Spinal cord (tissue), 10 donors: Measurements from ENCODE around the gene ST8SIA3. TPM values are rescaled to one million over a fixed set of nuclear protein-coding genes. Genes with fewer than 3 reads are reported as not detected.
"Not testable (repeated sequence)": the region's sequence is repeated elsewhere in the genome, so short reads cannot be mapped to it uniquely, and the experiment has no call there.

Source experiments
- DNase-seq, 6 donors: peaks; one replicate each; pipeline versions ENCODE4 v3.0.0 to v3.0.0-alpha.2; 2013 to 2015; ENCODE audit warnings: low spot score in 6 of 6, low read depth in 4 of 6
- H3K27ac ChIP-seq: one replicate; pipeline ENCODE4 v1.5.1; 2013; ENCODE audit warnings: low read depth, low read length, control low read depth
- H3K27me3 ChIP-seq: one replicate; pipeline ENCODE4 v1.6.1; 2013; ENCODE audit warnings: low read length; ENCODE audit not compliant: control insufficient read depth, insufficient read depth
- H3K36me3 ChIP-seq: one replicate; pipeline ENCODE4 v1.6.1; 2013; ENCODE audit warnings: low read length; ENCODE audit not compliant: control insufficient read depth, insufficient read depth
- H3K4me1 ChIP-seq: one replicate; pipeline ENCODE4 v1.6.1; 2013; ENCODE audit warnings: low read length; ENCODE audit not compliant: control insufficient read depth, insufficient read depth
- H3K4me3 ChIP-seq: one replicate; pipeline ENCODE4 v1.5.1; 2013; ENCODE audit warnings: low read depth, low read length, control low read depth
- H3K9me3 ChIP-seq: one replicate; pipeline ENCODE4 v1.6.1; 2013; ENCODE audit warnings: low read length; ENCODE audit not compliant: control insufficient read depth, insufficient read depth
- WGBS: methylation state at CpG from one replicate; pipeline ENCODE4 v1.1.5; 2013; ENCODE audit warnings: missing lambda C conversion rate; ENCODE audit not compliant: insufficient coverage; 5-methylcytosine and 5-hydroxymethylcytosine counted together
- polyA plus RNA-seq, 2 donors: library from polyadenylated mRNA; unstranded; fragments of 120-200 nt; gene quantifications; one replicate each; pipeline ENCODE4 v1.2.1, GENCODE V29; 2013; ENCODE audit not compliant: insufficient read length in 2 of 2
- total RNA-seq, 2 donors: library from RNA; depleted of rRNA in 1 of 2; stranded (reverse); fragments of 120-200 nt in 1 of 2; fragments of >200 nt in 1 of 2; gene quantifications; one replicate each; pipeline versions ENCODE4 v1.2.3 to v1.2.4, GENCODE V29; 2013 to 2014
- donor health status: healthy.

ST8SIA3 gene
- total and polyA plus RNA-seq, 4 donors: 8.9 to 49.4 (median 39.2) TPM

GRCh38 chr18:57359433-57359832, 7.1 kb downstream of the ST8SIA3 start:
- Histone ChIP-seq H3K27ac (no peak overlapping the region), H3K36me3 (no peaks in the 10 kb centered on the region), H3K9me3 (no peaks in the 10 kb centered on the region), H3K27me3 (peaks cover 3% of the 10 kb centered on the region), H3K4me1 (no peaks in the 10 kb centered on the region), H3K4me3 (no peak overlapping the region)
- 69% methylated on average over 1 of the region's 4 CpGs for WGBS
- no peak for DNase-seq

DNA sequence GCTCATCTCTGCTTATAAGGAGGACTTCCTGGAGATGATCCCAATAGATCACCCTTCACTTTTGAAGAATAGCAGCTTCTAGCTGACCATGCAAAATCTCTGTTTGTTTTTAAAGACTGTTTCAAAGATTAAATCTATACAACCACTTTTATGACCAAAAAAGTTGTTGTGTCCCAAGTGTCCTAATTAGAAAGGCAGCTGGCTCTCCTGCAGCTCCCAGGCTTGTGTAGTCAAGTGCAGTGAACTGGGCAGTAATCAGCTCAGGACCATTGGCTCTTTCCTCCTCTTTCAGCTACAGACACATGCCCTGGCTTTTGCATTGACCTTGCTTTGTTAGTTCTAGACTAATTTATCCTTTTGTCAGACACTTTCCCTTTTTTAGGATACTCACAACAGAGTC, 10.4 kb downstream of the ST8SIA3 start:
- H3K36me3 ChIP-seq: no peaks in the 10 kb centered on the region
- peak in 1 of 6 donors; percentile 11 for DNase-seq
- no peak overlapping the region for H3K27ac ChIP-seq
- H3K4me1 ChIP-seq: no peaks in the 10 kb centered on the region
- no peaks in the 10 kb centered on the region for H3K27me3 ChIP-seq
- no peak overlapping the region for H3K4me3 ChIP-seq
- H3K9me3 ChIP-seq: no peaks in the 10 kb centered on the region

DNA sequence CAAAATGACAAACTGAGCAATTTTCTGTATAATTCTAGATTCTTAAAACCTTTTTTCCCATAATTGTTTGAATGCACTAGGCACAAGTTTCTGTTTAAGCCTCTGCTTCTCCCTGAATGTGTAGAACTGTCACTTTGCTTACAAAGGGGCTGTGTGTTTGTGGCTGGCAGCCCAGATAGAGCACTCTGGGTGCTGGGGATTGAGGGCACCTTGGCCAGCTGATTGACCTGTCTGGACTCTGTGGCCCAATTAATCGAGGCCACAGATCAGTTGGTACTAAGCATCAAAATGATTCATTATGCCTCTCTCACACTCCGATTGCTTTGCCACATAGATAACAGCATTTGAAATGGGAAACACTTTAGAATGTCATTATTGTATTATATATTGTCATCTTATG, 12.1 kb downstream of the ST8SIA3 start:
- Histone ChIP-seq H3K27ac (no peak overlapping the region), H3K27me3 (no peaks in the 10 kb centered on the region), H3K4me3 (no peak overlapping the region), H3K9me3 (no peaks in the 10 kb centered on the region), H3K36me3 (no peaks in the 10 kb centered on the region), H3K4me1 (no peaks in the 10 kb centered on the region)
- WGBS: no CpG with 5 or more reads among the region's 2 CpGs
- no peak for DNase-seq

DNA sequence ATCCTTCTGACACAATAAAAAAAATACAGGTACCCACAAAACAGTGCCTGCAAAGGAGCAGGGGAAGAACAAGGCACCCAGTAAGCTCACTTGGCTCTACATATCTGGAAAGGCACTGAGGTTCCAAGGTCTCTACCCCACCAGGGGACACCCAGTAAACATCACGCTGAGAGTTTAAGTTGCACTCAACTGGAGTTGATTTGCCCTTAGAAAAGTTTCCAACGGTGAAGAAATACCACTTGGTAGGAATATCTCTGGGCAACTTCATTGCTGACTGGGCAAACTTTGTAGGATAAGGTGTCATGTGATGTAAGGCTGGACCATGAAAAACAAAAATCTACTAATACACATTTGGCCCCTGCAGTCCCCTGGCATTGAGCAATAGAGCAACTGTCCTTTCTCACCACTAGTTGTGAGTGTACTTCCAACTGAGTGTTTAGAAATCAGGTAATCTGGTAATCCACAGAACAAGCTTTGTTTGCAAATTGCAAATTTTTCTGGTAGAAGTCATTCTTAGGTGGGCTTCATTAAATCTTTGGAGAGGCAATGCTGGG, 14.2 kb downstream of the ST8SIA3 start:
- no peak for DNase-seq
- Histone ChIP-seq H3K36me3 (no peaks in the 10 kb centered on the region), H3K9me3 (no peaks in the 10 kb centered on the region), H3K27me3 (no peaks in the 10 kb centered on the region), H3K4me1 (no peaks in the 10 kb centered on the region), H3K27ac (no peak overlapping the region), H3K4me3 (no peak overlapping the region)
- WGBS: 92% methylated on average over 2 of the region's 2 CpGs

GRCh38 chr18:57372444-57372843, 20.1 kb downstream of the ST8SIA3 start:
- Histone ChIP-seq H3K36me3 (no peaks in the 10 kb centered on the region), H3K9me3 (no peaks in the 10 kb centered on the region), H3K4me1 (no peaks in the 10 kb centered on the region), H3K27ac (no peak overlapping the region), H3K4me3 (no peak overlapping the region), H3K27me3 (no peaks in the 10 kb centered on the region)
- DNase-seq: no peak
- 92% methylated on average over 5 of the region's 9 CpGs for WGBS

- whole genome bisulfite sequencing: 98% methylated on average over 4 of the region's 4 CpGs
- H3K4me1 ChIP-seq: no peaks in the 10 kb centered on the region
- H3K4me3 ChIP-seq: no peak overlapping the region
- H3K27ac ChIP-seq: no peak overlapping the region
- no peaks in the 10 kb centered on the region for H3K36me3 ChIP-seq
- no peaks in the 10 kb centered on the region for H3K27me3 ChIP-seq
- H3K9me3 ChIP-seq: no peaks in the 10 kb centered on the region
- DNase-seq: no peak
Observed at GRCh38 chr18:57373017-57373416, 20.7 kb downstream of the ST8SIA3 start.

GRCh38 chr18:57376503-57376902, 24.1 kb downstream of the ST8SIA3 start:
- Histone ChIP-seq H3K9me3 (no peaks in the 10 kb centered on the region), H3K36me3 (no peaks in the 10 kb centered on the region), H3K4me3 (no peak overlapping the region), H3K27me3 (no peaks in the 10 kb centered on the region), H3K4me1 (no peaks in the 10 kb centered on the region), H3K27ac (no peak overlapping the region)
- 95% methylated on average over 2 of the region's 2 CpGs for WGBS
- no peak for DNase-seq

DNA sequence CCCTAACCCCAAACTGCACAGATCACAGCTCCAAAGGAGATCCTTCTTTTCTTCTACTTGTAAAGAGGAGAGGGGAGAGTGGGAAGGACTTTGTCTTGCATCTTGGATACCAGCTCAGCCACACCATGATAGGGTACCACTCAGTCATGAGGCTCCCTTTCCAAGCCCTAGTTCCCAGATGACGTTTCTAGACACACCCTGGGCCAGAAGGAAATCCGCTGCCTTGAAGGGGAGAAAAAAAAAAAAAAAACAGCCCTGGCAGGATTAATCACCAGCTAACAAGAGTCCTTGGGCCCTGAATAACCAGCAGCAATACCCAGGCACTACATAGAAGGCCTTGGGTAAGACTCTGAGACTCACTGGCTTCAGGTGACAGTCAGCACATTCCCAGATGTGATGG, 36.9 kb downstream of the ST8SIA3 start:
- Histone ChIP-seq H3K4me3 (no peak overlapping the region), H3K36me3 (no peaks in the 10 kb centered on the region), H3K4me1 (no peaks in the 10 kb centered on the region), H3K27ac (no peak overlapping the region), H3K27me3 (no peaks in the 10 kb centered on the region), H3K9me3 (no peaks in the 10 kb centered on the region)
- no peak for DNase-seq
- WGBS: no CpG with 5 or more reads among the region's 2 CpGs

GRCh38 chr18:57390044-57390443, 37.7 kb downstream of the ST8SIA3 start:
- H3K27me3 ChIP-seq: no peaks in the 10 kb centered on the region
- H3K9me3 ChIP-seq: no peaks in the 10 kb centered on the region
- H3K36me3 ChIP-seq: no peaks in the 10 kb centered on the region
- no peak overlapping the region for H3K4me3 ChIP-seq
- H3K4me1 ChIP-seq: no peaks in the 10 kb centered on the region
- no peak for DNase-seq
- H3K27ac ChIP-seq: no peak overlapping the region
- 52% methylated on average over 3 of the region's 3 CpGs for WGBS

DNA sequence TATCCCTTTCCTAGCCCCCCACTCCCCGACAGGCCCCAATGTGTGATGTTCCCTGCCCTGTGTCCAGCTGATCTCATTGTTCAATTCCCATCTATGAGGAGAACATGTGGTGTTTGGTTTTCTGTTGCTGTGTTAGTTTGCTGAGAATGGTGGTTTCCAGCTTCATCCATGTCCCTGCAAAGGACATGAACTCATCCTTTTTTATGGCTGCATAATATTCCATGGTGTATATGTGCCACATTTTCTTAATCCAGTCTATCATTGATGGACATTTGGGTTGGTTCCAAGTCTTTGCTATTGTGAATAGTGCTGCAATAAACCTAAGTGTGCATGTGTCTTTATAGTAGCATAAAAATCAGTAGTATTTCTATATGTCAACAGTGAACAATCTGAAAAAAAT, 42.4 kb downstream of the ST8SIA3 start:
- H3K27me3 ChIP-seq, H3K9me3 ChIP-seq, H3K4me1 ChIP-seq, H3K4me3 ChIP-seq, H3K27ac ChIP-seq, DNase-seq, H3K36me3 ChIP-seq: not testable (repeated sequence)
- no CpG with 5 or more reads among the region's 1 CpG for WGBS
